Measurements from ENCODE around the gene USP20.

DNA sequence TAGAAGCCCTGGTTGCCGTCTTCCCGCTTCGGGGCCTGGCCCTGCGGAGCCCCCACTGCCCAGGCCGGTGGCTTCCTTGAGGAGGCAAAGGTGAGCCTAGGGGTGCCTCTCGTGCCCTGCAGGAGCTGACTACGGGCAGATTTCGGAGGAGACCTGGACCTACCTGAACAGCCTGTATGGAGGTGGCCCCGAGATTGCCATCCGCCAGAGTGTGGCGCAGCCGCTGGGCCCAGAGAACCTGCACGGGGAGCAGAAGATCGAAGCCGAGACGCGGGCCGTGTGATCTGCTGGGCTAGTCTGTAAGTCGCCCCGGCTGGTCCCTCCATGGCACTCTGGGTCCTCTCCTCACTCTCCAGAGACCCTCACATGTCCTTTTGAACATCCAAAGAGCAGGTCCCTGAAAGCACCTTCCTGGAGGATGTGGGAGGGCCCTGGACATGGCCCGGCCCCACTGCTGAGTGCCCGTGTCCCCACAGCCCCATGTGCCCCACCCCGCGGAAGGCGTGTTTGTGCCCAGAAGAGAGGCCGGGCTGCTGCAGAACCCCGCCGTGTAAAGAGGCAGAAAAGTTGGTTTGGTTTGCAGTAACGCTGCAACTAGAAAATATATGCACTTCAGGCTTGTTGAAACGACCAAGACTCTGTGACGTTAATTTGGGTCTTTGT lies 44.9 kb downstream of the USP20 start:
- TF ChIP-seq CTCF (conservative IDR thresholded peaks at IDR 0.05) (no peak), EZH2 (IDR thresholded peaks at IDR 0.05; ENCODE audit: low read depth) (no peak)

All from PC-9 (cell line).